ENCODE measurements around the gene MFSD6.

DNA sequence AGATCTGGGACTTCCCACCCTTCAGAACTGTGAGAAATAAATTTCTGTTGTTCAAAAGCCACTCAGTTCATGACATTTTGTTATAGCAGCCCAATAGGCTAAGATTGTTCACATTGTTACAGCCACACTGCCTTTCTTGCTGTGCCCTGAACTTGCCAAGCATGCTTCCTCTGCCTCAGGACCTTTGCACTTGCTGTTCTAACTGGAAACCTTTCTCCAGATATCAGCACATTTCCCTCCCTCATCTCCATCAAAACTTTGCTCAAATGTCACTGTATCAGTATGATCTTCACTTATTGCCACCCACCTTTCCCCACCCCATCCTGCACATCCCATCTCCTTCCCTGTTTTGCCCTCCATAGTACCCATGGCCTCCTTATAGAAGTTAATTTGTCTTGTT, 32.1 kb upstream of the MFSD6 start:
- TF ChIP-seq ZNF366 (tag by site-specific recombination; conservative IDR thresholded peaks at IDR 0.05) (no peak), ZNF155 (tag by site-specific recombination; IDR thresholded peaks at IDR 0.05) (no peak), ZNF274 (IDR thresholded peaks at IDR 0.05; ENCODE audit: low read length) (no peak), ZNF274 (tag by site-specific recombination; IDR thresholded peaks at IDR 0.05; ENCODE audit: borderline replicate concordance) (no peak), ZBTB7A (tag by site-specific recombination; IDR thresholded peaks at IDR 0.05; ENCODE audit: low read depth) (no peak)
- TF ChIP-seq, protein P1, sequence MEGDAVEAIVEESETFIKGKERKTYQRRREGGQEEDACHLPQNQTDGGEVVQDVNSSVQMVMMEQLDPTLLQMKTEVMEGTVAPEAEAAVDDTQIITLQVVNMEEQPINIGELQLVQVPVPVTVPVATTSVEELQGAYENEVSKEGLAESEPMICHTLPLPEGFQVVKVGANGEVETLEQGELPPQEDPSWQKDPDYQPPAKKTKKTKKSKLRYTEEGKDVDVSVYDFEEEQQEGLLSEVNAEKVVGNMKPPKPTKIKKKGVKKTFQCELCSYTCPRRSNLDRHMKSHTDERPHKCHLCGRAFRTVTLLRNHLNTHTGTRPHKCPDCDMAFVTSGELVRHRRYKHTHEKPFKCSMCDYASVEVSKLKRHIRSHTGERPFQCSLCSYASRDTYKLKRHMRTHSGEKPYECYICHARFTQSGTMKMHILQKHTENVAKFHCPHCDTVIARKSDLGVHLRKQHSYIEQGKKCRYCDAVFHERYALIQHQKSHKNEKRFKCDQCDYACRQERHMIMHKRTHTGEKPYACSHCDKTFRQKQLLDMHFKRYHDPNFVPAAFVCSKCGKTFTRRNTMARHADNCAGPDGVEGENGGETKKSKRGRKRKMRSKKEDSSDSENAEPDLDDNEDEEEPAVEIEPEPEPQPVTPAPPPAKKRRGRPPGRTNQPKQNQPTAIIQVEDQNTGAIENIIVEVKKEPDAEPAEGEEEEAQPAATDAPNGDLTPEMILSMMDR (tag by site-specific recombination; IDR thresholded peaks at IDR 0.05): no peak
- TF ChIP-seq, protein P2, sequence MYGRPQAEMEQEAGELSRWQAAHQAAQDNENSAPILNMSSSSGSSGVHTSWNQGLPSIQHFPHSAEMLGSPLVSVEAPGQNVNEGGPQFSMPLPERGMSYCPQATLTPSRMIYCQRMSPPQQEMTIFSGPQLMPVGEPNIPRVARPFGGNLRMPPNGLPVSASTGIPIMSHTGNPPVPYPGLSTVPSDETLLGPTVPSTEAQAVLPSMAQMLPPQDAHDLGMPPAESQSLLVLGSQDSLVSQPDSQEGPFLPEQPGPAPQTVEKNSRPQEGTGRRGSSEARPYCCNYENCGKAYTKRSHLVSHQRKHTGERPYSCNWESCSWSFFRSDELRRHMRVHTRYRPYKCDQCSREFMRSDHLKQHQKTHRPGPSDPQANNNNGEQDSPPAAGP (tag by site-specific recombination; IDR thresholded peaks at IDR 0.05): no peak
- TF ChIP-seq, protein P3, sequence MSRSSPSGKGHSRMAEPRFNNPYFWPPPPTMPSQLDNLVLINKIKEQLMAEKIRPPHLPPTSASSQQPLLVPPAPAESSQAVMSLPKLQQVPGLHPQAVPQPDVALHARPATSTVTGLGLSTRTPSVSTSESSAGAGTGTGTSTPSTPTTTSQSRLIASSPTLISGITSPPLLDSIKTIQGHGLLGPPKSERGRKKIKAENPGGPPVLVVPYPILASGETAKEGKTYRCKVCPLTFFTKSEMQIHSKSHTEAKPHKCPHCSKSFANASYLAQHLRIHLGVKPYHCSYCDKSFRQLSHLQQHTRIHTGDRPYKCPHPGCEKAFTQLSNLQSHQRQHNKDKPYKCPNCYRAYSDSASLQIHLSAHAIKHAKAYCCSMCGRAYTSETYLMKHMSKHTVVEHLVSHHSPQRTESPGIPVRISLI (tag by site-specific recombination; IDR thresholded peaks at IDR 0.05): no peak
